ENCODE results near the gene ASB18.

Gene ASB18

DNA sequence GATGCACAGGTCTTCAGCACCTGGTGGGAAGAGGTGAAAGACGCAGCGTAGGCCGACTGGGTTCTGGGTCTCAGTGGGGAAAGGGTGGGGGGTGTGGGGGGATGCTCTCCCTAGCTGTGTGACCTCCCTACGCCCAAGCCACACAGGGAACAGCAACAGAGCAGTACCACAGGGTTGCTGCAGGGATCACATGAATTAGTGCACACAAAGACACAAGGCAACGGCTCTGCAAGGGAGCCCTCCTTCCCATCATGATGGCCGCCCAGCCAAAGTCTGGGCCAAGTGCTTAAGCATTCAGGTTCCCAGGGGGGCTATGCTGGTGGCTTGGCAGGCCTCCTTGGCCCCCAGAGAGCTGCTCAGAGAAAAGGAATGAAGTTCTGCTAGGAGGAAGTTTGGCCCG is 67.8 kb downstream of the ASB18 start:
- POLR2A ChIA-PET (ENCODE audit: low non-redundant PET), result no interaction called here
- CTCF ChIA-PET, result interaction anchor here (1.3 kb wide), 1 partner anchor 15 kb away, joined by 3 read pairs; no protein-coding TSS in a partner anchor
- no peak overlapping the region for H3K27ac ChIP-seq
- TF ChIP-seq, protein P1, sequence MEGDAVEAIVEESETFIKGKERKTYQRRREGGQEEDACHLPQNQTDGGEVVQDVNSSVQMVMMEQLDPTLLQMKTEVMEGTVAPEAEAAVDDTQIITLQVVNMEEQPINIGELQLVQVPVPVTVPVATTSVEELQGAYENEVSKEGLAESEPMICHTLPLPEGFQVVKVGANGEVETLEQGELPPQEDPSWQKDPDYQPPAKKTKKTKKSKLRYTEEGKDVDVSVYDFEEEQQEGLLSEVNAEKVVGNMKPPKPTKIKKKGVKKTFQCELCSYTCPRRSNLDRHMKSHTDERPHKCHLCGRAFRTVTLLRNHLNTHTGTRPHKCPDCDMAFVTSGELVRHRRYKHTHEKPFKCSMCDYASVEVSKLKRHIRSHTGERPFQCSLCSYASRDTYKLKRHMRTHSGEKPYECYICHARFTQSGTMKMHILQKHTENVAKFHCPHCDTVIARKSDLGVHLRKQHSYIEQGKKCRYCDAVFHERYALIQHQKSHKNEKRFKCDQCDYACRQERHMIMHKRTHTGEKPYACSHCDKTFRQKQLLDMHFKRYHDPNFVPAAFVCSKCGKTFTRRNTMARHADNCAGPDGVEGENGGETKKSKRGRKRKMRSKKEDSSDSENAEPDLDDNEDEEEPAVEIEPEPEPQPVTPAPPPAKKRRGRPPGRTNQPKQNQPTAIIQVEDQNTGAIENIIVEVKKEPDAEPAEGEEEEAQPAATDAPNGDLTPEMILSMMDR (conservative IDR thresholded peaks at IDR 0.05; ENCODE audit: low read depth), result no peak
- no peak for DNase-seq (ENCODE audit: low spot score)

DNA sequence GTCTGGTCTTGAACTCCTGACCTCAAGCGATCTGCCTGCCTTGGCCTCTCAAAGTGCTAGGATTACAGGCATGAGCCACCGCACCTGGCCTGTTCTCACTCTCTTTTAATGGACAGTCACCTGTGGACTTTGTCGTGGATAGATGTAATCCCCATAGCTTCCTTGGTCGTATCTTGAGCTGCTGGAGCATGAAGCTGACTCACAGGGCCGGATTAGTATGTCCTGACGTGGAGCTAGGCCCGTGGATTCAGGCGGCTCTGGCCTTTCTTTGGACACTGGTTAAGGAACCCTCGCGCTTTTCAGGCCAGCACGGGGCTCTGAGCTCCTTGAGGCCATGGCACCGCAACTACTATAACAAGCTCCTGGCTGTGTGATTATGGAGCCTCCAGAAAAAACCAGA is 68.5 kb downstream of the ASB18 start:
- ChIA-PET POLR2A (ENCODE audit: low non-redundant PET) (no interaction called here), CTCF (interaction anchor here (1.3 kb wide), 1 partner anchor 14 kb away, joined by 3 read pairs; no protein-coding TSS in a partner anchor)
- no peak for DNase-seq (ENCODE audit: low spot score)
- TF ChIP-seq, protein P1 (conservative IDR thresholded peaks at IDR 0.05; ENCODE audit: low read depth), result no peak
- no peak overlapping the region for H3K27ac ChIP-seq

DNA sequence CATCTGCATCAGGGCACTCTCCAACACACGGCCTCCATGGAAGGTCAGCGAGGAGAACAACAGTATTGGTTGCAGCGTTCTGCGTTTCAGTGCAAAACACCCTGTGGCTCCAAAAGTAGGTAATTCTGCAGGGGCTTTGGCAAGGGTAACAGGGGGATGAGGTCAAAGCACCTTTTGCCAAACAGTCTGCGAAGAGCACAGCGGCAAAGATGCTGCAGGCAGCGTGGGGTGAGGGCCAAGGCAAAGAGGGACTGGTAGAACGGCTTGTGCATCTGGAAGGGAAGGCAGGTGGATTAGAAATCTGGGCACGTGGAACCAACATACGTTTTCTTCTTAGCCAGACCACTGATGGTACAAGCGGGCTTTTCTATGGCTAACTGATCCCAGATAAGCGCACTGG is 69.4 kb downstream of the ASB18 start:
- TF ChIP-seq, protein P1 (conservative IDR thresholded peaks at IDR 0.05; ENCODE audit: low read depth), result no peak

DNA sequence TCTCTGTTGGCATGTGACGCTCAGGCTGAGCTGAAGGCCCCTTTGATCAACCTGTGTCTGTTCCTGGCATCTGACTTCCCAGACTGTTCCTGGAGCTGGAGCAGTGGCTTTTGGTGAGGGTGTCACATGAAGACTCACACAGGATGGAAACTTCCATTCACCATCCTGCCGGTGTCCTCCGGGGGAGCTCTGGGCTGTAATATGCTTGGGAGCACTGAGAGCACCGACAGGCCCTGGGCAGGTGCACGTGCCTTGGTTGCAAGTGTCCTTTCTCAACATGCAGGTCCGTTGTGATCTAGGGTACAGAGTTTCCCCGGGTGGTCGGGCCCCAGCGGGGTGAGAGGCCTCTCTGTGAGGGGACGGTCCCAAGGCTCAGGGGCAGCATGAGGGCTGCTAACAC is 71.2 kb downstream of the ASB18 start:
- H3K27ac ChIP-seq, result no peak overlapping the region
- ChIA-PET POLR2A (ENCODE audit: low non-redundant PET) (no interaction called here), CTCF (interaction anchor here (1.3 kb wide), 1 partner anchor 13 kb away, joined by 4 read pairs; no protein-coding TSS in a partner anchor)
- no peak for DNase-seq (ENCODE audit: low spot score)
- TF ChIP-seq, protein P1 (conservative IDR thresholded peaks at IDR 0.05; ENCODE audit: low read depth), result no peak

More for the DNA sequence above, 69.4 kb downstream of the ASB18 start:
- POLR2A ChIA-PET (ENCODE audit: low non-redundant PET), result no interaction called here
- CTCF ChIA-PET, result no interaction called here
- DNase-seq (ENCODE audit: low spot score), result no peak
- no peak overlapping the region for H3K27ac ChIP-seq

DNA sequence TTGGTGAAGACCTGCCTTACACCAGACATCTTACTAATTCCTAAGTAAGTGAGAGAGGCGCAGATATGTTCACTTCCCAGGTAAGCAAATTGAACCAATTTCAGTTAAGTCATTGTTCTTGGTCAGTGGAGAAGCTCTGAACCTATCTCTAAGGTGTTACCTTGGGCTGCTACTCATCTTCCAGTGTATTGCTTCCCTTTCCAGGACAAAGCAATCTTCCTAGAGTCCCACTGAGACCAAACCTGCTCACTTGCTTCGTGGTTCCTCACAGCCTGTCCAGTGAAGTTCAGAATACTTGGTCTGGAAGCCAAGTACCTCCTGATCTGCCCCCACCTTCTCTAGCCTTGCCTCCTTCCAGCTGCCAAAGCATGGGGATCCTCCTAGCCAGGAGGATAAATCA is 73.5 kb downstream of the ASB18 start:
- CTCF ChIA-PET, result no interaction called here
- POLR2A ChIA-PET (ENCODE audit: low non-redundant PET), result no interaction called here
- no peak for DNase-seq (ENCODE audit: low spot score)
- TF ChIP-seq, protein P1 (conservative IDR thresholded peaks at IDR 0.05; ENCODE audit: low read depth), result no peak
- no peak overlapping the region for H3K27ac ChIP-seq

DNA sequence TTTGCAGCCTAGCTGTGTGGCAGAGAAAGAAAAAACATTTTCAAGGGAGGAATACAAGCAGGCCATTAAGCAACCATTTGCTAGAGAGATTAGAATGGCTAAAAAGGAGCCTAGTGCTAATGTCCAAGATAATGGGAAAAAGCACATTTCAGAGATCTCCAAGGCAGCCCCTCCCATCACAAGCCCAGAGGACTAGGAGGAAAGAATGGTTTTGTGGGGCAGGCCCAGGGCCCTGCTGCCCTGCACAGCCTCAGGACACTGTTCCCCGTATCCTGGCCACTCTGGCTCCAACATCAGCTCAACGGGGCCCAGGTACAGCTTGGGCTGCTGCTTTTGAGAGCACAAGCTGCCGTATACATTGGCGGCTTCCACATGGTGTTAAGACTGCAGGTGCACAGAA is 79.5 kb downstream of the ASB18 start:
- TF ChIP-seq, protein P1 (conservative IDR thresholded peaks at IDR 0.05; ENCODE audit: low read depth), result no peak
- CTCF ChIA-PET, result interaction anchor here (0.7 to 1.6 kb wide), 2 partner anchors 406 to 439 kb away, joined by 5 read pairs; no protein-coding TSS in a partner anchor
- no peak overlapping the region for H3K27ac ChIP-seq
- no peak for DNase-seq (ENCODE audit: low spot score)
- POLR2A ChIA-PET (ENCODE audit: low non-redundant PET), result no interaction called here

Data from RWPE1 (cell line).